Measurements from ENCODE around the gene SCGB1C1. TPM values are rescaled to one million over a fixed set of nuclear protein-coding genes. Genes with fewer than 3 reads are reported as not detected.

Gene SCGB1C1
- total and polyA plus RNA-seq, 9 of the 15 experiments (the other 6 are each of a cell fraction or from before 2014, with no cell fraction given): not detected

DNA sequence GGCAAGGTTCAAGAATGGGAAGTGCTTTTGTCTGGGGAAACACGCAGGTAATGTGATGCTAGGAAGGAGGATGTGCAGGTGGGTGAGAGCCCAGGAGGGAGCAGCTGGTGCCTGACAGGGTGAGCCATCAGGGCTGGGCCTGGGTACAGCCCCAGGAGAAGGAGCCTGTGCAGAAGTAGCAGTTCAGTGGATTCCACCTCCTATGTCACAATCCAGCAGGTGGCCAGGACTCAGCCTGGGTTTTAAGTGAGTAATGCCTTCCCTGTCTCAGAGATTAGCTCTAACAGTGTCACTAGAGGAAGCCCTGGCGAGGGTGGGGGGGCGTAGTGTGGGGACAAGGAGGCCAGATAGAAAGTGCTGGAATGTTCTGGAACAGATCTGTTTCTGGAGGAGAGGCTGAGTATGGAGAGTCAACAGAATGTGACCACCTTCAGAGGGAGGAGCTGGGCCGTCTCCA lies 22.7 kb downstream of the SCGB1C1 start:
- peaks cover 5% of the 10 kb centered on the region for H3K9me1 ChIP-seq (ENCODE audit: control insufficient read depth, insufficient read depth, low read length)
- H3K4me1 ChIP-seq (replicated peaks in 1 of 2; ENCODE audit: control insufficient read depth in 2 of 2, insufficient read depth in 2 of 2, low read length in 2 of 2): peaks cover 19 to 24% of the 10 kb centered on the region in 2 experiments; a peak in 4 of 5 replicates
- TF ChIP-seq DDX20 (tag; IDR thresholded peaks at IDR 0.05; ENCODE audit: low read depth) (no peak), EP300 (IDR thresholded peaks at IDR 0.05; ENCODE audit: low read length) (no peak), POLR2AphosphoS2 (IDR thresholded peaks at IDR 0.05; ENCODE audit: low read length) (peak; percentile 71), CBFA2T3 (IDR thresholded peaks at IDR 0.05) (0 out of 2 replicates have a peak, but pooled peaks have one; percentile 21), POLR2B (IDR thresholded peaks at IDR 0.05; ENCODE audit: low read depth, partially characterized antibody) (peak; percentile 69), NR1H2 (CRISPR knock-in tag; IDR thresholded peaks at IDR 0.05) (no peak), HSF4 (CRISPR knock-in tag; IDR thresholded peaks at IDR 0.05; ENCODE audit: borderline replicate concordance) (no peak), POLR2A (conservative IDR thresholded peaks at IDR 0.05) (peak; percentile 63; the same call in 1 of the 2 replicates), ARID3A (IDR thresholded peaks at IDR 0.05; ENCODE audit: borderline replicate concordance, low read depth, low read length) (no peak), SUPT5H (IDR thresholded peaks at IDR 0.05) (peak; percentile 67), MEIS2 (IDR thresholded peaks at IDR 0.05; ENCODE audit: partially characterized antibody) (no peak), PCBP2 (IDR thresholded peaks at IDR 0.05; ENCODE audit: low read depth, low read length, poor library complexity, severe bottlenecking) (no peak), TAF1 (IDR thresholded peaks at IDR 0.05; ENCODE audit: control insufficient read depth, extremely low read depth, insufficient read depth, low read length, severe bottlenecking) (no peak), SPI1 (IDR thresholded peaks at IDR 0.05; ENCODE audit: borderline replicate concordance, low read depth, low read length) (peak; percentile 27; the same call in 1 of the 2 replicates), GTF2E2 (tag; IDR thresholded peaks at IDR 0.05) (no peak)
- TF ChIP-seq, protein P1, sequence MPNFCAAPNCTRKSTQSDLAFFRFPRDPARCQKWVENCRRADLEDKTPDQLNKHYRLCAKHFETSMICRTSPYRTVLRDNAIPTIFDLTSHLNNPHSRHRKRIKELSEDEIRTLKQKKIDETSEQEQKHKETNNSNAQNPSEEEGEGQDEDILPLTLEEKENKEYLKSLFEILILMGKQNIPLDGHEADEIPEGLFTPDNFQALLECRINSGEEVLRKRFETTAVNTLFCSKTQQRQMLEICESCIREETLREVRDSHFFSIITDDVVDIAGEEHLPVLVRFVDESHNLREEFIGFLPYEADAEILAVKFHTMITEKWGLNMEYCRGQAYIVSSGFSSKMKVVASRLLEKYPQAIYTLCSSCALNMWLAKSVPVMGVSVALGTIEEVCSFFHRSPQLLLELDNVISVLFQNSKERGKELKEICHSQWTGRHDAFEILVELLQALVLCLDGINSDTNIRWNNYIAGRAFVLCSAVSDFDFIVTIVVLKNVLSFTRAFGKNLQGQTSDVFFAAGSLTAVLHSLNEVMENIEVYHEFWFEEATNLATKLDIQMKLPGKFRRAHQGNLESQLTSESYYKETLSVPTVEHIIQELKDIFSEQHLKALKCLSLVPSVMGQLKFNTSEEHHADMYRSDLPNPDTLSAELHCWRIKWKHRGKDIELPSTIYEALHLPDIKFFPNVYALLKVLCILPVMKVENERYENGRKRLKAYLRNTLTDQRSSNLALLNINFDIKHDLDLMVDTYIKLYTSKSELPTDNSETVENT (CRISPR knock-in tag; IDR thresholded peaks at IDR 0.05): no peak
- TF ChIP-seq, protein P2, sequence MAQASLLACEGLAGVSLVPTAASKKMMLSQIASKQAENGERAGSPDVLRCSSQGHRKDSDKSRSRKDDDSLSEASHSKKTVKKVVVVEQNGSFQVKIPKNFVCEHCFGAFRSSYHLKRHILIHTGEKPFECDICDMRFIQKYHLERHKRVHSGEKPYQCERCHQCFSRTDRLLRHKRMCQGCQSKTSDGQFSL (CRISPR knock-in tag; IDR thresholded peaks at IDR 0.05): peak; percentile 69; the same call in 1 of the 2 replicates
- TF ChIP-seq, protein P2 (tag; IDR thresholded peaks at IDR 0.05): no peak
- no peak overlapping the region for H3K4me2 ChIP-seq (ENCODE audit: insufficient read depth, low read length)
- H2AFZ ChIP-seq (ENCODE audit: low read depth, low read length): no peak overlapping the region
- 86% methylated on average over 2 of the region's 4 CpGs for WGBS (ENCODE audit: insufficient coverage, low coverage, missing lambda C conversion rate)
- in situ Hi-C loops (cut with MboI) (loop anchor here (10.0 kb wide), 1 partner anchor 149 kb away; the partner anchor contains the start of gene B4GALNT4), intact Hi-C loops (cut with micrococcal nuclease) (no loop called here)
- peak overlapping the region in 1 of 2 experiments; percentile 28; a peak in 2 of 4 replicates for H3K9ac ChIP-seq (ENCODE audit: insufficient read depth in 1 of 2, low read depth in 2 of 2, low read length in 2 of 2)
- FAIRE-seq (no peak), DNase-seq (ENCODE audit: extremely low read depth in 1 of 4, low spot score in 3 of 4) (peak in 1 of 4 experiments; percentile 37), ATAC-seq (peak; percentile 45)
- peaks cover 15% of the 10 kb centered on the region for H3K9me3 ChIP-seq (replicated peaks; ENCODE audit: control insufficient read depth, insufficient read depth, low read depth, low read length)
- peaks cover 5% of the 10 kb centered on the region; the same call in 1 of the 2 replicates for H4K20me1 ChIP-seq (replicated peaks; ENCODE audit: control insufficient read depth, insufficient read depth, low read length)
- H3K4me3 ChIP-seq: no peak overlapping the region
- H3K79me2 ChIP-seq (ENCODE audit: control insufficient read depth, insufficient read depth, low read length): peaks cover 7% of the 10 kb centered on the region
- ChIA-PET POLR2A (interaction anchor here (0.8 to 5.5 kb wide), 7 partner anchors 8 to 172 kb away, joined by 3 to 63 read pairs (median 5); partner anchors contain the start of genes BET1L, PSMD13 and RIC8A), CTCF (ENCODE audit: low intra/inter-chr PET ratio) (no interaction called here)
- peaks cover 72% of the 10 kb centered on the region for H3K36me3 ChIP-seq (ENCODE audit: control insufficient read depth, insufficient read depth, low read length)
- no TSS peak for BruUV-seq (replicated peaks)
- H3K27me3 ChIP-seq (ENCODE audit: control insufficient read depth in 2 of 2, insufficient read depth in 2 of 2, low read length in 2 of 2): no peaks in the 10 kb centered on the region
- peak overlapping the region; percentile 26; the same call in 1 of the 3 replicates for H3K27ac ChIP-seq (ENCODE audit: extremely low read depth, low read depth, low read length)

Measured in K562 (cell line).